Measurements from ENCODE around the gene GAPDH.

Gene GAPDH

GRCh38 chr12:6533923-6534694 lies at the start of gene GAPDH (continued):
- TF ChIP-seq ZNF600 (tag by site-specific recombination; IDR thresholded peaks at IDR 0.05) (no peak; the same call in 1 of the 2 replicates), ZFP3 (tag by site-specific recombination; IDR thresholded peaks at IDR 0.05; ENCODE audit: low read depth) (no peak), HIC1 (tag by site-specific recombination; IDR thresholded peaks at IDR 0.05) (peak; percentile 86; the same call in 1 of the 2 replicates), ZNF16 (tag by site-specific recombination; IDR thresholded peaks at IDR 0.05; ENCODE audit: low read depth) (no peak), ZNF48 (tag by site-specific recombination; IDR thresholded peaks at IDR 0.05) (no peak), ZNF292 (tag by site-specific recombination; IDR thresholded peaks at IDR 0.05; ENCODE audit: borderline replicate concordance, low read depth) (no peak), KLF1 (tag by site-specific recombination; IDR thresholded peaks at IDR 0.05) (no peak), ZNF571 (tag by site-specific recombination; IDR thresholded peaks at IDR 0.05) (no peak), SALL2 (tag by site-specific recombination; IDR thresholded peaks at IDR 0.05; ENCODE audit: borderline replicate concordance) (no peak), ZNF777 (tag by site-specific recombination; IDR thresholded peaks at IDR 0.05; ENCODE audit: borderline replicate concordance) (peak; percentile 99), ZNF362 (tag by site-specific recombination; IDR thresholded peaks at IDR 0.05) (peak; percentile 99), ZNF341 (tag by site-specific recombination; IDR thresholded peaks at IDR 0.05; ENCODE audit: low read depth) (peak; percentile 71), ZNF585B (tag by site-specific recombination; IDR thresholded peaks at IDR 0.05) (no peak), KLF10 (tag by site-specific recombination; IDR thresholded peaks at IDR 0.05) (peak; percentile 91), MYNN (tag by site-specific recombination; IDR thresholded peaks at IDR 0.05; ENCODE audit: borderline replicate concordance) (no peak), ZNF529 (tag by site-specific recombination; IDR thresholded peaks at IDR 0.05; ENCODE audit: insufficient replicate concordance) (no peak), ZBTB17 (tag by site-specific recombination; IDR thresholded peaks at IDR 0.05) (peak; percentile 73), GLIS2 (tag by site-specific recombination; IDR thresholded peaks at IDR 0.05) (peak; percentile 92), ZNF677 (tag by site-specific recombination; IDR thresholded peaks at IDR 0.05) (no peak), ZNF223 (tag by site-specific recombination; IDR thresholded peaks at IDR 0.05) (no peak), GLI2 (tag by site-specific recombination; IDR thresholded peaks at IDR 0.05; ENCODE audit: borderline replicate concordance, low read depth) (no peak), ZNF114 (tag by site-specific recombination; IDR thresholded peaks at IDR 0.05) (no peak)
- TF ChIP-seq, protein P1, sequence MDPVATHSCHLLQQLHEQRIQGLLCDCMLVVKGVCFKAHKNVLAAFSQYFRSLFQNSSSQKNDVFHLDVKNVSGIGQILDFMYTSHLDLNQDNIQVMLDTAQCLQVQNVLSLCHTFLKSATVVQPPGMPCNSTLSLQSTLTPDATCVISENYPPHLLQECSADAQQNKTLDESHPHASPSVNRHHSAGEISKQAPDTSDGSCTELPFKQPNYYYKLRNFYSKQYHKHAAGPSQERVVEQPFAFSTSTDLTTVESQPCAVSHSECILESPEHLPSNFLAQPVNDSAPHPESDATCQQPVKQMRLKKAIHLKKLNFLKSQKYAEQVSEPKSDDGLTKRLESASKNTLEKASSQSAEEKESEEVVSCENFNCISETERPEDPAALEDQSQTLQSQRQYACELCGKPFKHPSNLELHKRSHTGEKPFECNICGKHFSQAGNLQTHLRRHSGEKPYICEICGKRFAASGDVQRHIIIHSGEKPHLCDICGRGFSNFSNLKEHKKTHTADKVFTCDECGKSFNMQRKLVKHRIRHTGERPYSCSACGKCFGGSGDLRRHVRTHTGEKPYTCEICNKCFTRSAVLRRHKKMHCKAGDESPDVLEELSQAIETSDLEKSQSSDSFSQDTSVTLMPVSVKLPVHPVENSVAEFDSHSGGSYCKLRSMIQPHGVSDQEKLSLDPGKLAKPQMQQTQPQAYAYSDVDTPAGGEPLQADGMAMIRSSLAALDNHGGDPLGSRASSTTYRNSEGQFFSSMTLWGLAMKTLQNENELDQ (tag by site-specific recombination; IDR thresholded peaks at IDR 0.05; ENCODE audit: low read depth), result no peak
- TF ChIP-seq, protein P2, sequence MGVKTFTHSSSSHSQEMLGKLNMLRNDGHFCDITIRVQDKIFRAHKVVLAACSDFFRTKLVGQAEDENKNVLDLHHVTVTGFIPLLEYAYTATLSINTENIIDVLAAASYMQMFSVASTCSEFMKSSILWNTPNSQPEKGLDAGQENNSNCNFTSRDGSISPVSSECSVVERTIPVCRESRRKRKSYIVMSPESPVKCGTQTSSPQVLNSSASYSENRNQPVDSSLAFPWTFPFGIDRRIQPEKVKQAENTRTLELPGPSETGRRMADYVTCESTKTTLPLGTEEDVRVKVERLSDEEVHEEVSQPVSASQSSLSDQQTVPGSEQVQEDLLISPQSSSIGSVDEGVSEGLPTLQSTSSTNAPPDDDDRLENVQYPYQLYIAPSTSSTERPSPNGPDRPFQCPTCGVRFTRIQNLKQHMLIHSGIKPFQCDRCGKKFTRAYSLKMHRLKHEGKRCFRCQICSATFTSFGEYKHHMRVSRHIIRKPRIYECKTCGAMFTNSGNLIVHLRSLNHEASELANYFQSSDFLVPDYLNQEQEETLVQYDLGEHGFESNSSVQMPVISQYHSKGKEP (tag by site-specific recombination; IDR thresholded peaks at IDR 0.05), result 0 out of 2 replicates have a peak, but pooled peaks have one; percentile 3
- TF ChIP-seq, protein P3, sequence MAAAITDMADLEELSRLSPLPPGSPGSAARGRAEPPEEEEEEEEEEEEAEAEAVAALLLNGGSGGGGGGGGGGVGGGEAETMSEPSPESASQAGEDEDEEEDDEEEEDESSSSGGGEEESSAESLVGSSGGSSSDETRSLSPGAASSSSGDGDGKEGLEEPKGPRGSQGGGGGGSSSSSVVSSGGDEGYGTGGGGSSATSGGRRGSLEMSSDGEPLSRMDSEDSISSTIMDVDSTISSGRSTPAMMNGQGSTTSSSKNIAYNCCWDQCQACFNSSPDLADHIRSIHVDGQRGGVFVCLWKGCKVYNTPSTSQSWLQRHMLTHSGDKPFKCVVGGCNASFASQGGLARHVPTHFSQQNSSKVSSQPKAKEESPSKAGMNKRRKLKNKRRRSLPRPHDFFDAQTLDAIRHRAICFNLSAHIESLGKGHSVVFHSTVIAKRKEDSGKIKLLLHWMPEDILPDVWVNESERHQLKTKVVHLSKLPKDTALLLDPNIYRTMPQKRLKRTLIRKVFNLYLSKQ (tag by site-specific recombination; IDR thresholded peaks at IDR 0.05; ENCODE audit: borderline replicate concordance), result no peak
- TF ChIP-seq, protein P4, sequence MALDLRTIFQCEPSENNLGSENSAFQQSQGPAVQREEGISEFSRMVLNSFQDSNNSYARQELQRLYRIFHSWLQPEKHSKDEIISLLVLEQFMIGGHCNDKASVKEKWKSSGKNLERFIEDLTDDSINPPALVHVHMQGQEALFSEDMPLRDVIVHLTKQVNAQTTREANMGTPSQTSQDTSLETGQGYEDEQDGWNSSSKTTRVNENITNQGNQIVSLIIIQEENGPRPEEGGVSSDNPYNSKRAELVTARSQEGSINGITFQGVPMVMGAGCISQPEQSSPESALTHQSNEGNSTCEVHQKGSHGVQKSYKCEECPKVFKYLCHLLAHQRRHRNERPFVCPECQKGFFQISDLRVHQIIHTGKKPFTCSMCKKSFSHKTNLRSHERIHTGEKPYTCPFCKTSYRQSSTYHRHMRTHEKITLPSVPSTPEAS (tag by site-specific recombination; IDR thresholded peaks at IDR 0.05), result 0 out of 2 replicates have a peak, but pooled peaks have one; percentile 10
